ENCODE data around the gene CCDC171. TPM values are rescaled to one million over a fixed set of nuclear protein-coding genes. Genes with fewer than 3 reads are reported as not detected.

The CCDC171 gene
- total and polyA plus RNA-seq, 2 experiments from 2014 or later: 4.4 to 5.1 TPM

GRCh38 chr9:15944341-15944740 lies 391.5 kb downstream of the CCDC171 start (continued):
- no peak for TF ChIP-seq REST (IDR thresholded peaks at IDR 0.05; ENCODE audit: unreplicated experiment)

GRCh38 chr9:15959663-15960062 lies 406.8 kb downstream of the CCDC171 start:
- H3K79me2 ChIP-seq (replicated peaks; ENCODE audit: insufficient read depth): no peaks in the 10 kb centered on the region
- ATAC-seq (no peak), DNase-seq (ENCODE audit: low spot score) (no peak)
- H3K9me2 ChIP-seq (ENCODE audit: insufficient read depth): no peaks in the 10 kb centered on the region
- no peaks in the 10 kb centered on the region for H3K36me3 ChIP-seq (ENCODE audit: insufficient read depth)
- H3K27ac ChIP-seq (ENCODE audit: low read depth): no peak overlapping the region
- no peak overlapping the region for H3K4me3 ChIP-seq
- Mint-ChIP-seq H3K4me1 (peaks cover 3% of the 10 kb centered on the region; the same call in 1 of the 3 replicates), H3K9me3 (no peaks in the 10 kb centered on the region), H3K27ac (no peak overlapping the region), H3K36me3 (ENCODE audit: low read depth) (no peaks in the 10 kb centered on the region), H3K27me3 (ENCODE audit: insufficient read depth, low read depth, poor library complexity) (no peaks in the 10 kb centered on the region), H3K4me3 (no peak overlapping the region)
- no peak overlapping the region for H2AFZ ChIP-seq
- H3K4me1 ChIP-seq (ENCODE audit: insufficient read depth): no peaks in the 10 kb centered on the region
- H3K4me2 ChIP-seq: no peak overlapping the region
- no peaks in the 10 kb centered on the region for H3K27me3 ChIP-seq (ENCODE audit: insufficient read depth)
- H4K20me1 ChIP-seq (replicated peaks; ENCODE audit: insufficient read depth): no peaks in the 10 kb centered on the region
- H3F3A ChIP-seq (replicated peaks; ENCODE audit: low read depth): no peaks in the 10 kb centered on the region
- TF ChIP-seq CREB1 (CRISPR knock-in tag; IDR thresholded peaks at IDR 0.05; ENCODE audit: low read depth): no peak
- no peak for TF ChIP-seq NANOG (IDR thresholded peaks at IDR 0.05; ENCODE audit: borderline replicate concordance)
- no peak for TF ChIP-seq REST (IDR thresholded peaks at IDR 0.05; ENCODE audit: unreplicated experiment)

- Histone ChIP-seq H3K4me2 (no peak overlapping the region), H3F3A (replicated peaks; ENCODE audit: low read depth) (no peaks in the 10 kb centered on the region), H3K27ac (ENCODE audit: low read depth) (no peak overlapping the region), H3K9me2 (ENCODE audit: insufficient read depth) (no peaks in the 10 kb centered on the region), H3K4me3 (no peak overlapping the region), H2AFZ (no peak overlapping the region), H3K27me3 (ENCODE audit: insufficient read depth) (no peaks in the 10 kb centered on the region), H3K4me1 (ENCODE audit: insufficient read depth) (no peaks in the 10 kb centered on the region), H4K20me1 (replicated peaks; ENCODE audit: insufficient read depth) (no peaks in the 10 kb centered on the region), H3K79me2 (replicated peaks; ENCODE audit: insufficient read depth) (no peaks in the 10 kb centered on the region), H3K36me3 (ENCODE audit: insufficient read depth) (no peaks in the 10 kb centered on the region)
- Mint-ChIP-seq H3K4me1 (peaks cover 3% of the 10 kb centered on the region; the same call in 1 of the 3 replicates), H3K27ac (no peak overlapping the region), H3K27me3 (ENCODE audit: insufficient read depth, low read depth, poor library complexity) (no peaks in the 10 kb centered on the region), H3K36me3 (ENCODE audit: low read depth) (no peaks in the 10 kb centered on the region), H3K9me3 (no peaks in the 10 kb centered on the region), H3K4me3 (no peak overlapping the region)
- TF ChIP-seq POLR2AphosphoS5 (IDR thresholded peaks at IDR 0.05; ENCODE audit: low read depth) (no peak), EZH2 (IDR thresholded peaks at IDR 0.05; ENCODE audit: low read depth, unreplicated experiment) (no peak), REST (IDR thresholded peaks at IDR 0.05; ENCODE audit: unreplicated experiment) (no peak), CREB1 (CRISPR knock-in tag; IDR thresholded peaks at IDR 0.05; ENCODE audit: low read depth) (no peak)
- no peak for DNase-seq (ENCODE audit: low spot score)
- ATAC-seq: no peak
These were observed 408.4 kb downstream of the CCDC171 start for GRCh38 chr9:15961217-15961616.

All from GM23338 (cell line).